Transverse colon (tissue), 4 donors: ENCODE measurements around the gene RPS14.

Experiments
- POLR2AphosphoS5 ChIP-seq, 3 donors: sonication (generic); formaldehyde crosslinking; IDR thresholded peaks; one replicate each; pipeline ENCODE4 v1.6.1; 2016; ENCODE audit warnings: antibody characterized with exemption in 3 of 3
- TF ChIP-seq, protein P1 (sequence below), 5 experiments: fragments of 200-600 bp in 3 of 5; fragments of 450-650 bp in 2 of 5; sonication (generic) in 3 of 5; IDR thresholded peaks; 1 replicate in 2 of 5; 2 replicates in 3 of 5; pipeline ENCODE4 v1.5.1; 2016 to 2017; ENCODE audit warnings: antibody characterized with exemption in 5 of 5, inconsistent platforms in 3 of 5, mild to moderate bottlenecking in 2 of 5, moderate library complexity in 1 of 5

- TF ChIP-seq, protein P1, sequence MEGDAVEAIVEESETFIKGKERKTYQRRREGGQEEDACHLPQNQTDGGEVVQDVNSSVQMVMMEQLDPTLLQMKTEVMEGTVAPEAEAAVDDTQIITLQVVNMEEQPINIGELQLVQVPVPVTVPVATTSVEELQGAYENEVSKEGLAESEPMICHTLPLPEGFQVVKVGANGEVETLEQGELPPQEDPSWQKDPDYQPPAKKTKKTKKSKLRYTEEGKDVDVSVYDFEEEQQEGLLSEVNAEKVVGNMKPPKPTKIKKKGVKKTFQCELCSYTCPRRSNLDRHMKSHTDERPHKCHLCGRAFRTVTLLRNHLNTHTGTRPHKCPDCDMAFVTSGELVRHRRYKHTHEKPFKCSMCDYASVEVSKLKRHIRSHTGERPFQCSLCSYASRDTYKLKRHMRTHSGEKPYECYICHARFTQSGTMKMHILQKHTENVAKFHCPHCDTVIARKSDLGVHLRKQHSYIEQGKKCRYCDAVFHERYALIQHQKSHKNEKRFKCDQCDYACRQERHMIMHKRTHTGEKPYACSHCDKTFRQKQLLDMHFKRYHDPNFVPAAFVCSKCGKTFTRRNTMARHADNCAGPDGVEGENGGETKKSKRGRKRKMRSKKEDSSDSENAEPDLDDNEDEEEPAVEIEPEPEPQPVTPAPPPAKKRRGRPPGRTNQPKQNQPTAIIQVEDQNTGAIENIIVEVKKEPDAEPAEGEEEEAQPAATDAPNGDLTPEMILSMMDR (IDR thresholded peaks at IDR 0.05): no peak
- TF ChIP-seq POLR2AphosphoS5 (IDR thresholded peaks at IDR 0.05): no peak
These were observed 2.4 kb downstream of the RPS14 start for GRCh38 chr5:150447188-150447587.
